Left ventricle myocardium inferior (tissue), 1 donor: ENCODE data around the gene RSPO1. TPM values are rescaled to one million over a fixed set of nuclear protein-coding genes. Genes with fewer than 3 reads are reported as not detected.
"Not testable (repeated sequence)": the region's sequence is repeated elsewhere in the genome, so short reads cannot be mapped to it uniquely, and the experiment has no call there.

Experiments
- DNase-seq: peaks from one replicate; pipeline ENCODE4 v3.0.0-alpha.2; 2020
- H3K27ac ChIP-seq: fragments of 200-600 bp; replicated peaks from 2 replicates; pipeline ENCODE4 v1.8.0; 2021
- H3K27me3 ChIP-seq: fragments of 200-600 bp; 2 replicates; pipeline ENCODE4 v1.8.0; 2021; ENCODE audit warnings: low read depth
- H3K36me3 ChIP-seq: fragments of 200-600 bp; 2 replicates; pipeline ENCODE4 v1.8.0; 2021
- H3K4me1 ChIP-seq: fragments of 200-600 bp; 2 replicates; pipeline ENCODE4 v1.8.0; 2021
- H3K4me3 ChIP-seq: fragments of 200-600 bp; 2 replicates; pipeline ENCODE4 v1.8.0; 2021; ENCODE audit warnings: mild to moderate bottlenecking, moderate library complexity
- H3K9me3 ChIP-seq: fragments of 200-600 bp; replicated peaks from 2 replicates; pipeline ENCODE4 v1.8.0; 2021
- intact Hi-C: fragments of 100-400 bp; cut with micrococcal nuclease; formaldehyde crosslinking; loops from one replicate; pipeline ENCODE4 v1.11.0; 2022
- long read RNA-seq: library from polyadenylated mRNA; unstranded; transcript quantifications from one replicate; pipeline ENCODE4 v2.0.0, GENCODE V29; 2021
- total RNA-seq: library from RNA; stranded (reverse); fragmentation: NEBNext Ultra II Directional; extraction: Animal tissue kit (Norgen Biotek cat#: 25700); gene quantifications from one replicate; pipeline ENCODE4 v1.2.1, GENCODE V29; 2021
- TF ChIP-seq, protein P1 (sequence below): fragments of 200-600 bp; IDR thresholded peaks from 2 replicates; pipeline ENCODE4 v1.8.0; 2021; ENCODE audit warnings: antibody characterized with exemption, mild to moderate bottlenecking, borderline replicate concordance
- donor health status: DM: no; HTN: yes; CAD: no; lungs with severe emphysema.

RSPO1 gene, protein sequence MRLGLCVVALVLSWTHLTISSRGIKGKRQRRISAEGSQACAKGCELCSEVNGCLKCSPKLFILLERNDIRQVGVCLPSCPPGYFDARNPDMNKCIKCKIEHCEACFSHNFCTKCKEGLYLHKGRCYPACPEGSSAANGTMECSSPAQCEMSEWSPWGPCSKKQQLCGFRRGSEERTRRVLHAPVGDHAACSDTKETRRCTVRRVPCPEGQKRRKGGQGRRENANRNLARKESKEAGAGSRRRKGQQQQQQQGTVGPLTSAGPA
- not detected for total RNA-seq
- long read RNA-seq: 0 reads

DNA sequence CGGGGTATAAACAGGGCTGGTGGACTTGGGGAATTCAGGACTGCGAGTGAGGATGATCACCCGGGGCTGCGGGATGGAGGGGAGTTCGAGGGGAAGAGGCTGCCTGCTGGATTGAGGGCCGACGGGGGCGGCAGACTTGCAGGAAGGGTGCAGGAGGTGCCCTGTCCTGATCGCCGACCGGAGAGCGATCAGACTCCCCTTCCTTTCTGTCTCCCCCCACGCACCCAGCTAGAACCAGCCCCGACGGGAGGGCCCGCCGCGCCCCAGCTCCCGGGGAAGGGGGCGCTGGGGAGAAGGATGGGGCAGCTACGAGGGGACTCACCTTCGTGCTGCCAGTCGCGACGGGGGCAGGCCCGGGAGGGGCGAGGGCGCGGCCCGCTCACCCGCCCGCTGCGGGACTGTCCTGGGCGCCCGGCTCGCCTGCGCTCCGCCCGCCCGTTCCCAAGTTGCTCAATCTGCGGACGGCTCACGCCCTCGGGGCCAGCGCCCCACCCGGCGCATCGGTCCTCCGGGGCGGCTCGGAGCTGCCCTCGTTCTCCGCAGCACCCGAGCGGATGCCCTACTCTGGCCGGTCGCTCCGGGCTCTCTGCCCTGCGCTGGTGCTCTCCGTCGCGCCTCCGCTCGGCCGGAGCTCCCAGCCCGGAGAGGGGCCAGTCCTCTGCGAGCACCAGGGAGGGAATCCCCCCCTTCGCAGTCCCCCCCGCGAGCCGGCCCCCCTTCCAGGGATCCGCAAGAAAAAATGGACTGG is at the start of gene RSPO1:
TSS of gene RSPO1 (minus strand) at position 649 of the 748 bp plus-strand sequence. CDS start 5,231 bp downstream, outside the sequence.
- no peak for DNase-seq
- H3K36me3 ChIP-seq: no peaks in the 10 kb centered on the region
- no peaks in the 10 kb centered on the region for H3K9me3 ChIP-seq
- H3K4me3 ChIP-seq: peak within 1 kb of the TSS; percentile 49
- intact Hi-C loops: no loop called here
- no peak within 1 kb of the TSS for H3K27ac ChIP-seq
- peaks cover 11% of the 10 kb centered on the region for H3K4me1 ChIP-seq
- H3K27me3 ChIP-seq: peaks cover 100% of the 10 kb centered on the region
- TF ChIP-seq, protein P1, sequence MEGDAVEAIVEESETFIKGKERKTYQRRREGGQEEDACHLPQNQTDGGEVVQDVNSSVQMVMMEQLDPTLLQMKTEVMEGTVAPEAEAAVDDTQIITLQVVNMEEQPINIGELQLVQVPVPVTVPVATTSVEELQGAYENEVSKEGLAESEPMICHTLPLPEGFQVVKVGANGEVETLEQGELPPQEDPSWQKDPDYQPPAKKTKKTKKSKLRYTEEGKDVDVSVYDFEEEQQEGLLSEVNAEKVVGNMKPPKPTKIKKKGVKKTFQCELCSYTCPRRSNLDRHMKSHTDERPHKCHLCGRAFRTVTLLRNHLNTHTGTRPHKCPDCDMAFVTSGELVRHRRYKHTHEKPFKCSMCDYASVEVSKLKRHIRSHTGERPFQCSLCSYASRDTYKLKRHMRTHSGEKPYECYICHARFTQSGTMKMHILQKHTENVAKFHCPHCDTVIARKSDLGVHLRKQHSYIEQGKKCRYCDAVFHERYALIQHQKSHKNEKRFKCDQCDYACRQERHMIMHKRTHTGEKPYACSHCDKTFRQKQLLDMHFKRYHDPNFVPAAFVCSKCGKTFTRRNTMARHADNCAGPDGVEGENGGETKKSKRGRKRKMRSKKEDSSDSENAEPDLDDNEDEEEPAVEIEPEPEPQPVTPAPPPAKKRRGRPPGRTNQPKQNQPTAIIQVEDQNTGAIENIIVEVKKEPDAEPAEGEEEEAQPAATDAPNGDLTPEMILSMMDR: no peak

DNA sequence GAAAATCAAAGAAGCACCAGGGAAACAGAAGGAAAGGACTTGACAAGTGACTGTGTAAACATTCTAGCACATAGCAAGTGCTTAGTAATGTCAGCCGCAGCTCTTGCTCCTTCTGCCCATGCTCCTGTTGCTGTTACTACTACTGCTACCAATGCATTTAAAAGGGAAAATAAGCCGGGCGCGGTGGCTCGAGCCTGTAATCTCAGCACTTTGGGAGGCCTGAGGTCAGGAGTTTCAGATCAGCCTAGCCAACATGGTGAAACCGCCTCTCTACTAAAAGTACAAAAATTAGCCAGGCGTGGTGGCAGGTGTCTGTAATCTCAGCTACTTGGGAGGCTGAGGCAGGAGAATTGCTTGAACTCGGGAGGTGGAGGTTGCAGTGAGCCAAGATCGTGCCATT is 49.5 kb upstream of the RSPO1 start:
- H3K27me3 ChIP-seq, H3K4me3 ChIP-seq, H3K27ac ChIP-seq, DNase-seq, H3K9me3 ChIP-seq: not testable (repeated sequence)
- intact Hi-C loops: loop anchor here (5.0 to 10.0 kb wide), 2 partner anchors 87 to 229 kb away; partner anchors contain the start of gene GNL2
- Histone ChIP-seq H3K36me3 (peaks cover 53% of the 10 kb centered on the region), H3K4me1 (peaks cover 11% of the 10 kb centered on the region)

DNA sequence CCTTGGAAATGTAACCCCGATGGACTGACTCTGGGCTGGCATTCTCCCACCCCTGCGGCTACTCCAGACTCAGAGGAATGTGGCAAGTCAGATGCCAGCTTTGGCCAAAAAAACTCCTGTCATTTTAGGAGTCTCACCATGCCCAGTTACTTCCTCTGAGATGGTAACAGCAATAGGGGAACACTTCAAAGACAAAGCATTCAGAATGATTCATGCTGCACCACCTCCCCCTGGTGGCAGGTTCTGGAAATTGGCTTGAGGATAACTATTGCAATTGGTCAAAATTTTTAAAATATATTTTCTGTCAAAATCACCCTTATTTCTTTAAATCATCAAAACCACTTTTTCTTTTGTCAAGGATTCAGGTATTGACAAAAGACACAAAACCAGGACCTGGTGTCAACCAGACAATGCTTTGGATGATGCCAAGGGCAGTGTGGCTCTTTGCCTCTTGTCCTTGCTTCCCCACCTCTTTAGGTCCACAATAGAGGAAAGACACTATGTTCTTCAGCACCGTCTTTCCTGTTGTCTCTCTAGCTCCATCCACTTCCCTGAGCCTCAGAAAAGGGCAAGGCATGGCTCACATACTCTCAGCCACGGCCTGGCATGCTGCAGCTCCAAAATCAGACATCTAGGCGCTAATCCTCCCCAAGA is 47.8 kb upstream of the RSPO1 start:
- no peaks in the 10 kb centered on the region for H3K9me3 ChIP-seq
- peaks cover 45% of the 10 kb centered on the region for H3K36me3 ChIP-seq
- intact Hi-C loops: loop anchor here (5.0 to 10.0 kb wide), 2 partner anchors 85 to 228 kb away; partner anchors contain the start of gene GNL2
- TF ChIP-seq, protein P1: peak; percentile 86
- no peaks in the 10 kb centered on the region for H3K4me1 ChIP-seq
- no peaks in the 10 kb centered on the region for H3K27me3 ChIP-seq
- no peak overlapping the region for H3K4me3 ChIP-seq
- DNase-seq: peak; percentile 54
- no peak overlapping the region for H3K27ac ChIP-seq

DNA sequence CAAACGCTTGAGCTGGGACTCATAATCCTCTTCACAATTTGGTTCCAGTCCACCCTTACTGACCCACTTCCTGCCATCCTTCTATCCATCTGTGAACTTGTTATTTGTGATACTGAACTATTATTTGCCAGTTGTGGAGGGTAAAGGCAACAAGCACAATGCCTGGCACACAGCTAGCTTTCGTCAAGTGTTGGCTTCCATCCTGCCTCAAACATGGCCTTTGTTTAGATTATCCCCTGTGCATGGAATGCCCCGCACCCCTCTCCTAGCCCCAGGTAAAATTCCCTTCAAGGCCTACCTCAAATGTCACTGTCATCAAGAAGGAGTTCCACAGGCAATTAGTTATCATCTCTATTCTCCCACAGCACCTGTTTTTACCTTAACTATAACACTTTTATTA is 46.2 kb upstream of the RSPO1 start:
- TF ChIP-seq, protein P1: no peak
- Histone ChIP-seq H3K4me1 (no peaks in the 10 kb centered on the region), H3K36me3 (peaks cover 33% of the 10 kb centered on the region), H3K9me3 (no peaks in the 10 kb centered on the region), H3K27ac (no peak overlapping the region), H3K4me3 (no peak overlapping the region), H3K27me3 (no peaks in the 10 kb centered on the region)
- intact Hi-C loops: loop anchor here (5.0 to 10.0 kb wide), 2 partner anchors 84 to 226 kb away; partner anchors contain the start of gene GNL2
- no peak for DNase-seq

DNA sequence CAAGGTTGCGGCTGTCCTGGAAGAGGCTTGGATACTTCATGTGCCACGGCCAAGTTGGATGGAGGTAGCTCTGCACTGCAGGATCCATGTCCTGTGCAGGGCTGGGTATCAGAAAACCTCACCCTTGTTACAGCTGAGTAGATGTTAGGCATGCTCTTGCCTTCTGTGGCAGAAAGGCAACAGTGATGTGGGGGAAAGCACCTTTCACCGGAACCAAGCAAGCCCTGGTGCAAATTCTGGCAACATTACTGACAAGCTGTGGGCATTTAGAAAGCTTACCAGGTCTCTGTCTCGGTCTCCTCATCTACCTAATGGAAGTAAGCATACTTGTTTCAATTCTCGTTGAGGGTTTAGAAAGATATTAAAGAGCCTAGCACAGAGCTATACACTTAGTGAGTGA is 43.1 kb upstream of the RSPO1 start:
- Histone ChIP-seq H3K4me3 (no peak overlapping the region), H3K27ac (no peak overlapping the region), H3K36me3 (peaks cover 3% of the 10 kb centered on the region), H3K27me3 (peaks cover 30% of the 10 kb centered on the region), H3K4me1 (no peaks in the 10 kb centered on the region), H3K9me3 (no peaks in the 10 kb centered on the region)
- TF ChIP-seq, protein P1: no peak
- intact Hi-C loops: no loop called here
- no peak for DNase-seq

DNA sequence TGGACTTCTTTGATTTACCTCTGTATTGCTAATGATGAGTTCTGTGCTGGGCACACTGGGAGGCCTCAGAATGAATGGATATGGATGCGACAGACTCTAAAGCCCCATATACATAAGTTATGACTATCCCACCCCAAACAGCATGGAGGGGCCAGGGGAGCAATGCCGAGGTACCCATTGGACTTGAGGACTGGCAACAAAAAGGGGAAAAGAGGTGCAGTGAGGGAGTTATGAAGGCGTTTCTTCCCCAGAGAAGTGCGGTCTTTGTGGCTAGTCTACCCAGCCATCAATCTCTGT is 42.4 kb upstream of the RSPO1 start:
- H3K4me1 ChIP-seq: no peaks in the 10 kb centered on the region
- DNase-seq: no peak
- H3K27ac ChIP-seq: no peak overlapping the region
- TF ChIP-seq, protein P1: no peak
- no peaks in the 10 kb centered on the region for H3K36me3 ChIP-seq
- intact Hi-C loops: no loop called here
- no peaks in the 10 kb centered on the region for H3K9me3 ChIP-seq
- peaks cover 37% of the 10 kb centered on the region for H3K27me3 ChIP-seq
- H3K4me3 ChIP-seq: no peak overlapping the region
